HepG2 (cell line): ENCODE measurements around the gene HRNR. TPM values are rescaled to one million over a fixed set of nuclear protein-coding genes. Genes with fewer than 3 reads are reported as not detected.

Experiments used
- ATAC-seq: fragments of 200-7000 bp; cut with Tn5 transposase; 3 replicates; pipeline ENCODE4 v1.9.1; 2020; ENCODE audit warnings: mild to moderate bottlenecking, moderate library complexity
- BruUV-seq: library from RNA; stranded (reverse); fragments of 400-500 nt; replicated peaks from 2 replicates; lab custom pipeline; 2021; lab: Mats Ljungman, UMichigan
- CTCF ChIA-PET: fragments of 300-600 bp; formaldehyde crosslinking; extraction: SDS; loops from one replicate; lab custom pipeline; 2021; ENCODE audit warnings: low total read pairs, inconsistent platforms, low intra/inter-chr PET ratio; lab: Yijun Ruan, JAX
- POLR2A ChIA-PET: fragments of 350-600 bp; sonication (Branson Sonifier 250); formaldehyde crosslinking; loops from one replicate; lab custom pipeline; 2020; ENCODE audit warnings: antibody characterized with exemption, inconsistent platforms; lab: Yijun Ruan, JAX
- DNase-seq: peaks from one replicate; pipeline ENCODE4 v3.0.0-alpha.2; 2015; ENCODE audit warnings: low spot score
- FAIRE-seq: peaks from 3 replicates; lab custom pipeline; 2011; peaks lifted over from hg19 to GRCh38; lab: Jason Lieb, UNC
- H2AFZ ChIP-seq: one replicate; pipeline ENCODE4 v1.6.1; 2011; ENCODE audit warnings: low read length, inconsistent platforms
- H3K27ac ChIP-seq: fragments of 300-600 bp; 3 replicates; pipeline ENCODE4 v1.8.0; 2011; ENCODE audit warnings: mixed run types, mild to moderate bottlenecking, mixed read lengths, low read length, inconsistent platforms; ENCODE audit not compliant: insufficient read depth; ENCODE audit errors: extremely low read length
- H3K27me3 ChIP-seq, 2 experiments: fragments of 200-600 bp in 1 of 2; 2 replicates in 1 of 2; 3 replicates in 1 of 2; pipeline versions ENCODE4 v1.6.0 to v1.8.0; 2011; ENCODE audit warnings: low read length in 2 of 2, mild to moderate bottlenecking in 2 of 2, moderate library complexity in 2 of 2, inconsistent platforms in 1 of 2; ENCODE audit not compliant: insufficient read depth in 2 of 2, control insufficient read depth in 1 of 2
- H3K36me3 ChIP-seq, 2 experiments: fragments of 200-600 bp in 1 of 2; replicated peaks in 1 of 2; 2 replicates in 1 of 2; 3 replicates in 1 of 2; pipeline versions ENCODE4 v1.5.1 to v1.8.0; 2011; ENCODE audit warnings: low read length in 2 of 2, inconsistent platforms in 1 of 2; ENCODE audit not compliant: insufficient read depth in 2 of 2, control insufficient read depth in 1 of 2
- H3K4me1 ChIP-seq: 2 replicates; pipeline ENCODE4 v1.5.1; 2012; ENCODE audit warnings: low read length, inconsistent platforms; ENCODE audit not compliant: insufficient read depth
- H3K4me2 ChIP-seq: 2 replicates; pipeline ENCODE4 v1.6.0; 2011; ENCODE audit warnings: low read depth, low read length, inconsistent platforms
- H3K4me3 ChIP-seq, 3 experiments: fragments of 200-600 bp in 1 of 3; sonication (generic), shearing (Covaris generic) in 1 of 3; replicated peaks in 1 of 3; 2 replicates each; pipeline ENCODE4 v1.5.1; 2011 to 2016; ENCODE audit warnings: low read length in 3 of 3, inconsistent platforms in 2 of 3, low read depth in 2 of 3, mild to moderate bottlenecking in 2 of 3, control low read depth in 1 of 3, mixed read lengths in 1 of 3; ENCODE audit not compliant: insufficient read depth in 1 of 3
- H3K79me2 ChIP-seq: one replicate; pipeline ENCODE4 v1.6.1; 2011; ENCODE audit warnings: low read length, inconsistent platforms; ENCODE audit not compliant: insufficient read depth
- H3K9ac ChIP-seq: 2 replicates; pipeline ENCODE4 v1.6.0; 2011; ENCODE audit warnings: mild to moderate bottlenecking, low read depth, low read length, inconsistent platforms; ENCODE audit not compliant: insufficient read depth
- H3K9me3 ChIP-seq: 2 replicates; pipeline ENCODE4 v1.5.1; 2012; ENCODE audit warnings: mild to moderate bottlenecking, low read length
- H4K20me1 ChIP-seq: 2 replicates; pipeline ENCODE4 v1.6.0; 2011; ENCODE audit warnings: inconsistent platforms, mild to moderate bottlenecking, low read length, moderate library complexity; ENCODE audit not compliant: insufficient read depth
- SMC3 ChIP-seq: IDR thresholded peaks from 2 replicates; pipeline ENCODE4 v1.6.1; 2011; ENCODE audit warnings: low read length, improper control_type of control experiment
- STAG1 ChIP-seq: sonication (generic); formaldehyde crosslinking; IDR thresholded peaks from 2 replicates; pipeline ENCODE4 v1.4.0; 2020; ENCODE audit warnings: missing genetic modification reagents
- ZNF17 ChIP-seq: sonication (generic); formaldehyde crosslinking; IDR thresholded peaks from 2 replicates; pipeline ENCODE4 v1.5.0; 2020; ENCODE audit warnings: mild to moderate bottlenecking, missing genetic modification reagents
- ZNF451 ChIP-seq: sonication (generic); formaldehyde crosslinking; IDR thresholded peaks from 2 replicates; pipeline ENCODE4 v1.5.0; 2020; ENCODE audit warnings: mild to moderate bottlenecking, missing genetic modification reagents
- WGBS: methylation state at CpG from one replicate; pipeline ENCODE4 v1.1.6; 2017; ENCODE audit warnings: low lambda C conversion rate; 5-methylcytosine and 5-hydroxymethylcytosine counted together
- in situ Hi-C: cut with HindIII; loops from 2 replicates; pipeline ENCODE4 v1.10.0; 2017; ENCODE audit warnings: low pct_unique_long_range_greater_than_20kb; ENCODE audit not compliant: extremely low pct_ligation_motif_present
- intact Hi-C: fragments of 100-400 bp; cut with micrococcal nuclease; formaldehyde crosslinking; loops from one replicate; pipeline ENCODE4 v1.10.0; 2022; ENCODE audit not compliant: unreplicated experiment
- polyA plus RNA-seq, 8 experiments: library from polyadenylated mRNA; depleted of rRNA in 3 of 8; stranded (reverse) in 7 of 8; unstranded in 1 of 8; fragments of >200 nt; fragmentation: Illumina TruSeq in 4 of 8; extraction: Trizol in 4 of 8; gene quantifications; 2 replicates each; pipeline versions ENCODE4 v1.2.1 to v1.2.3, GENCODE V29; 2011 to 2016; ENCODE audit warnings: low read depth in 4 of 8, missing spikeins in 1 of 8, mixed read lengths in 1 of 8; ENCODE audit not compliant: insufficient read depth in 1 of 8
- total RNA-seq, 5 experiments: library from RNA; depleted of rRNA; stranded (reverse); fragments of >200 nt; fragmentation: Illumina TruSeq; extraction: Trizol; gene quantifications; 2 replicates each; pipeline ENCODE4 v1.2.3, GENCODE V29; 2016; ENCODE audit warnings: low read depth in 1 of 5
- TF ChIP-seq, protein P1 (sequence below): sonication (generic); formaldehyde crosslinking; IDR thresholded peaks from 2 replicates; pipeline ENCODE4 v1.5.0; 2020; ENCODE audit warnings: mild to moderate bottlenecking, missing genetic modification reagents, moderate library complexity

Gene HRNR
- total and polyA plus RNA-seq, 2 of the 13 experiments (the other 11 are each of a cell fraction or from before 2014, with no cell fraction given) = not detected

DNA sequence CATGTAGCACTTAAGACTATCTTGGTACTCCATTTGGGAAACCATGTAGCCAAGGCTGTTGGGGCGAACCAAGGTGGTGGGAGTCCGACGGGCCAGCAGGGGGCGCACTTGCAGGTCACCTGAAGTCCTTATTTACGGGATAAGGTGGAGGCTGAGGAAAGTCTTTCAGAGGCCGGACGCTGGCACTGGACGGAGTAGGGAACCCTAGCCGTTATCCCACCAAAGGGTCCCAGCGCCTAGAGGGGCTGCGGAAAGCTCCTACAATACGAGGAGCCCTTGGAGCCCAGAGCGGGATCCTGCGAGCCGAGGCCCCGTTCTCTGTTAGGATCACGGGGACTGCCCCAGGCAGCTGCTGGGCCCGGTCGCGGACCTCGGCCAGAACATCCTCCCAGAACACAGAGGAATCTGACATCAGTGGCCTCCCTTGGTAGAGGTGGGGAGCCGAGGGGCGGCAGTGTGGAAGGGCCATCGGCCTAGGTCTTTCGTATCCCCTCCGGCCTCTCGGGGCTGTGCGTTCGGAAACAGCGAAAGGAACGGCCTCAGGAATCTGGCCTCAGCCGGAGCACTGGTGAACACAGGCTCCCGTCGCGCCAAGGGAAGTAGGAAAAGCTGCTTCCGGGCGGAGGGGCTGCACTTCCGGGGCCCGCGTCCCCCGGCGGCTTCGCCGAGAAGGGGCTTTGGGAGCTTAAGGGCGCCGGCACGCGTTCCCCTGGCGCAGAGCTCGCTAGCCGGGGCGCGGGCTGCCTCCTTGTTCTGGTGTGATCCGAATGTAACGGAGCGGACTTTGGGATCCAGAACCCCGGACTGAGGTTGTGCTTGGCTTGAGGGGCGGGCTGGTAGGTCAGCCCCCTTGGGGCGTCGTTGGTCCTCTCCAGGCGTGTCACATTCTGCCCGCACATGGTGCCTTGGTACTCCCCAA lies 35.1 kb downstream of the HRNR start:
- ChIA-PET POLR2A (no interaction called here), CTCF (interaction anchor here (1.5 to 3.3 kb wide), 2 partner anchors 252 to 269 kb away, joined by 4 to 19 read pairs; no protein-coding TSS in a partner anchor)
- FAIRE-seq = no peak
- Histone ChIP-seq H3K4me2 (no peak overlapping the region), H3K9ac (no peak overlapping the region), H3K4me3 (no peak overlapping the region), H3K9me3 (no peaks in the 10 kb centered on the region), H2AFZ (no peak overlapping the region), H4K20me1 (no peaks in the 10 kb centered on the region), H3K36me3 (no peaks in the 10 kb centered on the region), H3K27me3 (no peaks in the 10 kb centered on the region; a peak in 1 of 5 replicates), H3K4me1 (no peaks in the 10 kb centered on the region), H3K79me2 (no peaks in the 10 kb centered on the region), H3K27ac (no peak overlapping the region)
- in situ Hi-C loops = loop anchor here (5.0 to 10.0 kb wide), 3 partner anchors 47 to 256 kb away; no protein-coding TSS in a partner anchor
- ATAC-seq = peak; percentile 66; the same call in 2 of the 3 replicates
- WGBS = 69% methylated on average over 43 of the region's 62 CpGs
- no TSS peak for BruUV-seq
- DNase-seq = peak; percentile 11
- 0 out of 2 replicates have a peak, but pooled peaks have one; percentile 14 for TF ChIP-seq STAG1
- TF ChIP-seq, protein P1, sequence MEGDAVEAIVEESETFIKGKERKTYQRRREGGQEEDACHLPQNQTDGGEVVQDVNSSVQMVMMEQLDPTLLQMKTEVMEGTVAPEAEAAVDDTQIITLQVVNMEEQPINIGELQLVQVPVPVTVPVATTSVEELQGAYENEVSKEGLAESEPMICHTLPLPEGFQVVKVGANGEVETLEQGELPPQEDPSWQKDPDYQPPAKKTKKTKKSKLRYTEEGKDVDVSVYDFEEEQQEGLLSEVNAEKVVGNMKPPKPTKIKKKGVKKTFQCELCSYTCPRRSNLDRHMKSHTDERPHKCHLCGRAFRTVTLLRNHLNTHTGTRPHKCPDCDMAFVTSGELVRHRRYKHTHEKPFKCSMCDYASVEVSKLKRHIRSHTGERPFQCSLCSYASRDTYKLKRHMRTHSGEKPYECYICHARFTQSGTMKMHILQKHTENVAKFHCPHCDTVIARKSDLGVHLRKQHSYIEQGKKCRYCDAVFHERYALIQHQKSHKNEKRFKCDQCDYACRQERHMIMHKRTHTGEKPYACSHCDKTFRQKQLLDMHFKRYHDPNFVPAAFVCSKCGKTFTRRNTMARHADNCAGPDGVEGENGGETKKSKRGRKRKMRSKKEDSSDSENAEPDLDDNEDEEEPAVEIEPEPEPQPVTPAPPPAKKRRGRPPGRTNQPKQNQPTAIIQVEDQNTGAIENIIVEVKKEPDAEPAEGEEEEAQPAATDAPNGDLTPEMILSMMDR = peak; percentile 67
- TF ChIP-seq SMC3 = 0 out of 2 replicates have a peak, but pooled peaks have one; percentile 12
- no peak for TF ChIP-seq ZNF17
- TF ChIP-seq ZNF451 = no peak
- intact Hi-C loops = no loop called here
